ENCODE data around the gene ACHE. TPM values are rescaled to one million over a fixed set of nuclear protein-coding genes. Genes with fewer than 3 reads are reported as not detected.
A peak's percentile ranks its signal among the peaks of the same experiment; 100 is the strongest.
"Not testable (repeated sequence)": the region's sequence is repeated elsewhere in the genome, so short reads cannot be mapped to it uniquely, and the experiment has no call there.

ACHE gene
- 1 to 10 TPM; 2.4 to 3.3 TPM for total RNA-seq
- 1 to 10 TPM; 1.6 to 4.5 (median 2.7) TPM for polyA plus RNA-seq (ENCODE audit: insufficient read length in 6 of 6)
- long read RNA-seq, donor 1, result 0 reads
- long read RNA-seq, donor 2, result 0 reads
- long read RNA-seq, donor 3, result 0 reads
- long read RNA-seq, donor 4, partial matches to known transcripts, result 0 of 2 reads
- long read RNA-seq, donor 4, other reads (novel, unspliced or antisense), result 2 of 2 reads
- long read RNA-seq, donor 5, result 0 reads
- long read RNA-seq, donor 6, result 0 reads
- long read RNA-seq, donor 7, result 0 reads
- long read RNA-seq, donor 8, result 0 reads
- long read RNA-seq, donor 9, result 0 reads
- long read RNA-seq, donor 10, partial matches to known transcripts, result 1 of 3 reads
- long read RNA-seq, donor 10, other reads (novel, unspliced or antisense), result 2 of 3 reads
- long read RNA-seq, donor 11, transcript ACHE-201 (5 exons, 2,168 nt), result minor isoform, 8 of 79 reads
- long read RNA-seq, donor 11, transcript ACHE-204 (4 exons, 2,218 nt), result major isoform, 12 of 79 reads
- long read RNA-seq, donor 11, partial matches to known transcripts, result 40 of 79 reads
- long read RNA-seq, donor 11, other reads (novel, unspliced or antisense), result 15 of 79 reads
- long read RNA-seq, donor 12, result 0 reads

DNA sequence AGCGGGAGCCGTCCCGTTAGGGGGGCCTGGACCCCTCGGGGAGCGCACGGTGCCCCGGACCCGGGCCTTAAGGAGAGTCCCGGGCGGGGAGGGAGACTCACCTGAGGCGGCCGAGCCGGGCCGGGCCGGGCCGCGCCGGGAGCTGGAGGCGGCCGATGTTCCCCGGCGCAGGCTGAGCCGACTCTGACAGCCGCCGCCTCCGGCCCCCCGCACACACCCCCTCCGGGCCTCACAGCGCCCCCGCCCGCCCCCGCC lies at the start of gene ACHE:
TSS of gene ACHE (minus strand) at position 188 of the 255 bp plus-strand sequence. CDS start 1,656 bp downstream, outside the sequence.
- H3K27me3 ChIP-seq, result peaks cover 19 to 99% of the 10 kb centered on the region in 2 donors
- peaks cover 13 to 42% of the 10 kb centered on the region in 2 donors for H3K4me1 ChIP-seq
- TF ChIP-seq, protein P1, sequence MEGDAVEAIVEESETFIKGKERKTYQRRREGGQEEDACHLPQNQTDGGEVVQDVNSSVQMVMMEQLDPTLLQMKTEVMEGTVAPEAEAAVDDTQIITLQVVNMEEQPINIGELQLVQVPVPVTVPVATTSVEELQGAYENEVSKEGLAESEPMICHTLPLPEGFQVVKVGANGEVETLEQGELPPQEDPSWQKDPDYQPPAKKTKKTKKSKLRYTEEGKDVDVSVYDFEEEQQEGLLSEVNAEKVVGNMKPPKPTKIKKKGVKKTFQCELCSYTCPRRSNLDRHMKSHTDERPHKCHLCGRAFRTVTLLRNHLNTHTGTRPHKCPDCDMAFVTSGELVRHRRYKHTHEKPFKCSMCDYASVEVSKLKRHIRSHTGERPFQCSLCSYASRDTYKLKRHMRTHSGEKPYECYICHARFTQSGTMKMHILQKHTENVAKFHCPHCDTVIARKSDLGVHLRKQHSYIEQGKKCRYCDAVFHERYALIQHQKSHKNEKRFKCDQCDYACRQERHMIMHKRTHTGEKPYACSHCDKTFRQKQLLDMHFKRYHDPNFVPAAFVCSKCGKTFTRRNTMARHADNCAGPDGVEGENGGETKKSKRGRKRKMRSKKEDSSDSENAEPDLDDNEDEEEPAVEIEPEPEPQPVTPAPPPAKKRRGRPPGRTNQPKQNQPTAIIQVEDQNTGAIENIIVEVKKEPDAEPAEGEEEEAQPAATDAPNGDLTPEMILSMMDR (IDR thresholded peaks at IDR 0.05), result no peak
- H3K4me3 ChIP-seq, result peak within 1 kb of the TSS; percentile 33 to 40
- no peaks in the 10 kb centered on the region for H3K36me3 ChIP-seq
- no peaks in the 10 kb centered on the region for H3K9me3 ChIP-seq
- intact Hi-C loops (cut with DNase I), result loop anchor here (5.0 to 10.0 kb wide), 2 partner anchors 162 to 169 kb away; no protein-coding TSS in a partner anchor
- ATAC-seq (peak; percentile 5), DNase-seq (no peak)
- no peak within 1 kb of the TSS for H3K27ac ChIP-seq

DNA sequence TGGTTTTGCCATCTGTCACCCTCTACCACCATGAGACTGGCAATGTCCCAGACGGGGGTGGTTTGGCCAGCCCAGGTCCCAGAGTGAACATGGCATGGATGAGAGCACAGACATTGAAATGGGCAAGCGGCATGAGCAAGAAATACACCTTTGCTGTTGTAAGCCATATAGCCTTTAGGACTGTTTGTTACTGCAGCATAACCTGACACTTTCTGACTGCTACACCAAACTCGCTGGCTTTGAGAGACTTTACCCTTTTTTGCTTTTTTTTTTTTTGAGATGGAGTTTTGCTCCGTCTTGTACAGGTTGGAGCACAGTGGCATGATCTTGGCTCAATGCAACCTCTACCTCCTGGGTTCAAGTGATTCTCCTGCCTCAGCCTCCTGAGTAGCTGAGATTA lies 48.5 kb upstream of the ACHE start:
- peaks cover 0 to 8% of the 10 kb centered on the region in 2 donors for H3K4me1 ChIP-seq
- no peak for ATAC-seq
- no peak for DNase-seq
- H3K27me3 ChIP-seq, result peaks cover 0 to 33% of the 10 kb centered on the region in 2 donors
- no peak overlapping the region for H3K27ac ChIP-seq
- no peaks in the 10 kb centered on the region for H3K36me3 ChIP-seq
- H3K4me3 ChIP-seq, result no peak overlapping the region
- intact Hi-C loops (cut with DNase I), result no loop called here
- peaks cover 0 to 13% of the 10 kb centered on the region in 2 donors for H3K9me3 ChIP-seq
- TF ChIP-seq, protein P1 (IDR thresholded peaks at IDR 0.05), result no peak

DNA sequence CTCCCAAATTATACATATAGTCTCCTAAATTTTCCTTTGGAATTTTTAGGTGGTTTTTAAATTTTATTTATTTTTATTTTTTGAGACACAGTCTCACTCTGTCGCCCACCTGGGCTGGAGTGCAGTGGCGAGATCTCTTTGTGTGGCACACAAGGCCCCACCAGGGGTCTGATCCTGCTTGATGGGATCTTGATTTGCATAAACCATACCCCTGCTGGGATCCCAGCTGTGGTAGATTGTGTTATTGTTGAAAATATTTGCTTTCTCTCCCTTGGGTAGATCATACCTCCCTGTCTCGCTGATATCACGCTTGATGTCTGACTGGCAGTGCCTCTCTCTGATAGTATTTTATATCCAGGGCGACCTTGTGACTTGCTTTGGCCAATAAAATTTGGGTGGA lies 48.0 kb upstream of the ACHE start:
- no peak overlapping the region for H3K4me3 ChIP-seq
- no peak overlapping the region for H3K27ac ChIP-seq
- peaks cover 0 to 28% of the 10 kb centered on the region in 2 donors for H3K27me3 ChIP-seq
- TF ChIP-seq, protein P1 (IDR thresholded peaks at IDR 0.05), result no peak
- H3K9me3 ChIP-seq, result peaks cover 0 to 13% of the 10 kb centered on the region in 2 donors
- no peak for ATAC-seq
- DNase-seq, result no peak
- peaks cover 0 to 8% of the 10 kb centered on the region in 2 donors for H3K4me1 ChIP-seq
- intact Hi-C loops (cut with DNase I), result no loop called here
- H3K36me3 ChIP-seq, result no peaks in the 10 kb centered on the region

DNA sequence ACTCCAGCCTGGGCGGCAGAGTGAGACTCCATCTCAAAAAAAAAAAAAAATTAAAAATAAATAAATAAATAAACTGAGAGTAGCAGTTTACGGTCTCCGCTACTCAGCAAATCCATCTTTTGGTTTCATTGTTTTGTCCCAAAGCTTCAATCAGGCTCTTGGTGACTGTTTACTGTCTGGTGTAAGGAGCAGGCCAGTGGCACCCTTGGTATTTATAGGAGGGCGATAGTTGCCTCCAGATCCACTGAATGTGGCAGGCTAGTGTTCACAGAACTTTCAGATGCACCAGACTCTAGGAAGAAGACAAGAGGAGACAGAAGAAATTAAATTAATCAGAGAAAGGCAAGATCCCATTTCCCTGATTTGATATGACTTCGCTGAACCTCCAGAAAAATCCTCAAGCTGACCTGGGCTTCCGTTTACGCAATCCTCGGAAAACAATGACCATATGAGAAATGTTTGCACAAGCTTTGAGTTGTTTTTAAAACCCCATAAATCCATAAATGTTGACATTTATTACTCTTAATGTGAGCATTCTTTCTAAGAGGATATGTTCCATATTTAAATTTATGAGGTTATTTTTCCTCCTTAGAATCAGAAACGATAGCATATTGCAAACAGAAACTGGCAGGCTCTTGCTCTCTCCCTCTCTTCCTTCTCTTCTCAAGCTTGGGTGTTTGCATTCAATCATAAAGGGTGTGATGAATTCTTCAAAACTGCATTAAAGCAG lies 46.5 kb upstream of the ACHE start:
- H3K4me1 ChIP-seq, result peaks cover 0 to 8% of the 10 kb centered on the region in 2 donors
- peaks cover 0 to 22% of the 10 kb centered on the region in 2 donors for H3K27me3 ChIP-seq
- peak; percentile 65 for ATAC-seq
- DNase-seq, result peak in 1 of 4 donors; percentile 56
- TF ChIP-seq, protein P1 (IDR thresholded peaks at IDR 0.05), result no peak
- H3K4me3 ChIP-seq, result no peak overlapping the region
- H3K27ac ChIP-seq, result peak overlapping the region; percentile 15 to 51
- intact Hi-C loops (cut with DNase I), result no loop called here
- no peaks in the 10 kb centered on the region for H3K36me3 ChIP-seq
- H3K9me3 ChIP-seq, result peaks cover 0 to 13% of the 10 kb centered on the region in 2 donors

DNA sequence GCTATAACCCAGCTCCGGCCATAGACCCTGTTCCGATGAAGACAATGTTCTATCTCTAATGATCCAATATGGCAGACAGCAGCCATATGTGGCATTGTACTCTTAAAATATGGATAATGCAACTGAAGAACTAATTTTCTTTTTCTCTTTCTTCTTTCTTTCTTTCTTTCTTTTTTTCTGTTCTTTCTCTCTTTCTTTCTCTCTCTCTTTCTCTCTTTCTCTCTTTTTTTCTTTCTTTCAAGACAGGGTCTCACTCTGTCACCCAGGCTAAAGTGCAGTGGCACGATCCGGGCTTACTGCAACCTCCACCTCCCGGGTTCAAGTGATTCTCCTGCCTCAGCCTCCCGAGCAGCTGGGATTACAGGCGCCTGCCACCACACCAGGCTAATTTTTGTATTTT lies 40.5 kb upstream of the ACHE start:
- intact Hi-C loops (cut with DNase I), result not testable (repeated sequence)

DNA sequence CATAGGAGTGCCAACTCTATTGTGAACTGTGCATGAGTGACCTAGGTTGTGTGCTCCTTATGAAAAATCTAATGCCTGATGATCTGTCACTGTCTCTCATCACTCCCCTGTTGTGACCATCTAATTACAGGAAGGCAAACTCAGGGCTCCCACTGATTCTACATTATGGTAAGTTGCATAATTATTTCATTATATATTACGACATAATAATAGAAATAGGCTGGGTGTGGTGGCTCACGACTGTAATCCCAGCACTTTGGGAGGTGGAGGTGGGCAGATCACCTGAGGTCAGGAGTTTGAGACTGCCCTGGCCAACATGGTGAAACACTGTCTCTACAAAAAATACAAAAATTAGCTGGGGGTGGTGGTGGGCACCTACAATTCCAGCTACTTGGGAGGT lies 39.7 kb upstream of the ACHE start:
- H3K27ac ChIP-seq; H3K4me3 ChIP-seq; DNase-seq; H3K4me1 ChIP-seq; H3K27me3 ChIP-seq; intact Hi-C loops (cut with DNase I); ATAC-seq; H3K36me3 ChIP-seq: not testable (repeated sequence)
- peaks cover 0 to 15% of the 10 kb centered on the region in 2 donors for H3K9me3 ChIP-seq

More for the DNA sequence above, 40.5 kb upstream of the ACHE start:
- peaks cover 0 to 17% of the 10 kb centered on the region in 2 donors for H3K9me3 ChIP-seq
- not testable (repeated sequence) for H3K36me3 ChIP-seq, ATAC-seq, H3K4me3 ChIP-seq, H3K4me1 ChIP-seq, H3K27me3 ChIP-seq, H3K27ac ChIP-seq, DNase-seq
